ENCODE measurements around the gene FUBP3.

- TF ChIP-seq CTCF (IDR thresholded peaks at IDR 0.05; ENCODE audit: insufficient read depth, low read length, poor library complexity, severe bottlenecking) = no peak
- no peak for TF ChIP-seq EZH2phosphoT487 (conservative IDR thresholded peaks at IDR 0.05; ENCODE audit: low read length)
These were observed 79.7 kb downstream of the FUBP3 start for GRCh38 chr9:130658893-130659698.

Data from SU-DHL-6 (cell line).